Posterior vena cava (tissue), 2 donors: ENCODE measurements around the gene ZFYVE9. TPM values are rescaled to one million over a fixed set of nuclear protein-coding genes. Genes with fewer than 3 reads are reported as not detected.

Source experiments
- DNase-seq: peaks from one replicate; pipeline ENCODE4 v3.0.0-alpha.2; 2020; ENCODE audit warnings: low spot score
- intact Hi-C, 2 donors: fragments of 100-400 bp; cut with DNase I; formaldehyde crosslinking; loops; one replicate each; pipeline versions ENCODE4 v1.14.1 to v1.14.2; 2022 to 2023
- total RNA-seq, 2 donors: library from RNA; stranded (reverse); fragmentation: NEBNext Ultra II Directional; extraction: Animal tissue kit (Norgen Biotek cat#: 25700); gene quantifications; one replicate each; pipeline ENCODE4 v1.2.1, GENCODE V29; 2021
- donor health status: DM: yes; HTN: yes; CAD: no.
- donor health status: DM: yes; HTN: yes; CAD: no.

Gene ZFYVE9
- total RNA-seq, 2 donors from 2014 or later, result 19.0 to 19.8 TPM

DNA sequence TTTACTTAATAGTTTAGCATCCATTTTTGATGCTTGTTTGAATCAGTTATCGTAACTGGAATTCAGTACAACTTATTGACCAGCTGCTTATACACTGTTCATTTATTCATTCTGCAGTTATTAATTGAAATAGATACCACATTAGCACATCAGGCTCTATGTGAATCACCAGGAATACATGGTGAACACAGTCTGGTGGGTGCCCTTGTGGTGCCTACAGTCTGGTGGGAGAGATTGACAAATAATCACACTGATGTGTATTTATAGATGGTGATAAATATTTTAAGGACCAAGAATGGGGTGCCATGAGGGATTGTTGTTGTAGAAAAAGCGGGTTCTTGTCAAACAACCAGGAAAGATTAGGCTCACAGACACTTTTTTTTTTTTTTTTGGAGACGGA is 87.6 kb downstream of the ZFYVE9 start:
- intact Hi-C loops, result no loop called here
- DNase-seq, result no peak

DNA sequence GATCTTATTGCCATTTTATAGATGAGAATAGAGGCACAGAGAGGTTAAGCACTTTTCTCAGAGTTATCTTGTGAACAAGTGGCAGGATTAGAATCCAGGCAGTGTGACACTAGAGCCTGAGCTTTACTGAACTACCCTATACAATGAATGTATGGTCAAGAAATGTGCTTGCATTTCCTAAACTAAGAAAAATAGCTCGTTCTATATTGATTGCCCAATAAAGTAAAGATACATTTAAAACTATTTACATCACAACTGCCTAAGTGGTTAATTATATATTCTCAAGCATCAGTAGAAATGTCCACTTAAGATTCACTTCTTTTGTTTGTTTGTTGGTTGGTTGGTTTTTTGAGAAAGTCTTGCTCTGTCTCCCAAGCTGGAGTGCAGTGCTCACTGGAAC is 91.6 kb downstream of the ZFYVE9 start:
- intact Hi-C loops, result loop anchor here in 1 of 2 donors (10.0 kb wide), 1 partner anchor 69 kb away; no protein-coding TSS in a partner anchor
- DNase-seq, result no peak

DNA sequence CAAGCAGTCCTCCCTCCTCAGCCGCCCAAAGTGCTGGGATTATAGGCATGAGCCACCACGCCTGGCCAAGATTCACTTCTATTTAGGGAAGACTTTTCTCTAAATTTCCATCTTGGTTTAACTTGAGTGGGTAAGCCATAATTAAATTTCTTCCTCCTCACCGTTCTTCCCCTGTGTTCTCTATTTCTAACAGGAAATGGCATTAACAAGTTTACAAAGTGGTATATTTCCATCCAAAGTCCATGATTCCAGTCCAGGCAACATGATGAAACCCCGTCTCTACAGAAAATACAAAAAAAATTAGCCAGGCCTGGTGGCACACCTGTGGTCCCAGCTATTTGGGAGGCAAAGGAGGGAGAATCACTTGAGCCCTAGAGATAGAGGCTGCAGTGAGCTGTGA is 92.1 kb downstream of the ZFYVE9 start:
- intact Hi-C loops, result loop anchor here in 1 of 2 donors (10.0 kb wide), 1 partner anchor 69 kb away; no protein-coding TSS in a partner anchor
- DNase-seq, result no peak

DNA sequence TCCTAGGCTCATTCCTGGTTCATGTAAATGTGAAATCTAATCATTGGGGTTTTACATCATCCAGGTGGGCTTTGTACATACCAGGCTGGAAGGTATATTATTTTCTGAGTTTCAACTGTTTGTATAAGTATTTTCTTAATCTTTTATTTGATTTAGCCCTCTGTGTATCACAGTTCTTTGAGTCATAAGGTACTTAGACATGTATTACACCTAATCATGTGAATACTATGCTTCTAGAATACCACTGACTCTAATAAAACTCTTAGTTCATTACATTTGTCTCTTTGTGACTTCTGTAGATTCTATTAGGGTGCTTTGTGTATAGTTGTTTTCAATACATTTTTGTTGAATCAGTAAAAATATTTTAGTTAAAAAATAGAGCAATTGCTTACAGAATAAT is 92.8 kb downstream of the ZFYVE9 start:
- intact Hi-C loops, result loop anchor here in 1 of 2 donors (10.0 kb wide), 1 partner anchor 70 kb away; no protein-coding TSS in a partner anchor

DNA sequence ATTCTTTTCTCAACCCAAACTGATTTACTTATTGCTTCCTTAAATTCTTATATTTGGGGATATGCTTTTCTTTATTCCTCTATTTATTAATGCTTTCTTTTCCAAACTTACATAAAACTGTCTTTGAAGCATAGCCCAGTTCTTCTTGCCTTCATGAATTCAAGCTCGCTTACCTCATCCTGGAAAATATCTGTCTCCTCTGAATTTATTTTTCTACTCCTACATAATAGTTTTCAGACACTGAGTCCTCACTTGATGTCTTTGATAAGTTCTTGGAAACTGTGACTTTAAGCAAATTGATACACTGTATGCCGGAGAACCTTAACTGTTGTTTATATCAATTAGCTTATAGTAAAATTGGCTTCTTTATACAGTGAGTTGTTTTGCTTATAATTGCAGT is 93.8 kb downstream of the ZFYVE9 start:
- no peak for DNase-seq
- intact Hi-C loops, result loop anchor here in 1 of 2 donors (10.0 kb wide), 1 partner anchor 71 kb away; no protein-coding TSS in a partner anchor

More for the DNA sequence above, 92.8 kb downstream of the ZFYVE9 start:
- no peak for DNase-seq

DNA sequence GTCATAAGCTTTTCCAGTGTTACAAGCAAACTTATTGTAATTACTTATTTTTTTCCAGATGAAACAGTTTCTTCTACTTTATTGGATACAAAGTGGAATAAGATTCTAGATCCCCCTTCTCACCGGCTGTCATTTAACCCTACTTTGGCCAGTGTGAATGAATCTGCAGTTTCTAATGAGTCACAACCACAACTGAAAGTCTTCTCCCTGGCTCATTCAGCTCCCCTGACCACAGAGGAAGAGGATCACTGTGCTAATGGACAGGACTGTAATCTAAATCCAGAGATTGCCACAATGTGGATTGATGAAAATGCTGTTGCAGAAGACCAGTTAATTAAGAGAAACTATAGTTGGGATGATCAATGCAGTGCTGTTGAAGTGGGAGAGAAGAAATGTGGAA is 95.5 kb downstream of the ZFYVE9 start:
- intact Hi-C loops, result loop anchor here in 1 of 2 donors (10.0 kb wide), 1 partner anchor 73 kb away; no protein-coding TSS in a partner anchor

DNA sequence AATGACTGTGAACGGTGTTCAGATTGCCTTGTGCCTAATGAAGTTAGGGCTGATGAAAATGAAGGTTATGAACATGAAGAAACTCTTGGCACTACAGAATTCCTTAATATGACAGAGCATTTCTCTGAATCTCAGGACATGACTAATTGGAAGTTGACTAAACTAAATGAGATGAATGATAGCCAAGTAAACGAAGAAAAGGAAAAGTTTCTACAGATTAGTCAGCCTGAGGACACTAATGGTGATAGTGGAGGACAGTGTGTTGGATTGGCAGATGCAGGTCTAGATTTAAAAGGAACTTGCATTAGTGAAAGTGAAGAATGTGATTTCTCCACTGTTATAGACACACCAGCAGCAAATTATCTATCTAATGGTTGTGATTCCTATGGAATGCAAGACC is 96.6 kb downstream of the ZFYVE9 start:
- DNase-seq, result no peak
- intact Hi-C loops, result loop anchor here in 1 of 2 donors (10.0 kb wide), 1 partner anchor 74 kb away; no protein-coding TSS in a partner anchor

More for the DNA sequence above, 95.5 kb downstream of the ZFYVE9 start:
- DNase-seq, result no peak

DNA sequence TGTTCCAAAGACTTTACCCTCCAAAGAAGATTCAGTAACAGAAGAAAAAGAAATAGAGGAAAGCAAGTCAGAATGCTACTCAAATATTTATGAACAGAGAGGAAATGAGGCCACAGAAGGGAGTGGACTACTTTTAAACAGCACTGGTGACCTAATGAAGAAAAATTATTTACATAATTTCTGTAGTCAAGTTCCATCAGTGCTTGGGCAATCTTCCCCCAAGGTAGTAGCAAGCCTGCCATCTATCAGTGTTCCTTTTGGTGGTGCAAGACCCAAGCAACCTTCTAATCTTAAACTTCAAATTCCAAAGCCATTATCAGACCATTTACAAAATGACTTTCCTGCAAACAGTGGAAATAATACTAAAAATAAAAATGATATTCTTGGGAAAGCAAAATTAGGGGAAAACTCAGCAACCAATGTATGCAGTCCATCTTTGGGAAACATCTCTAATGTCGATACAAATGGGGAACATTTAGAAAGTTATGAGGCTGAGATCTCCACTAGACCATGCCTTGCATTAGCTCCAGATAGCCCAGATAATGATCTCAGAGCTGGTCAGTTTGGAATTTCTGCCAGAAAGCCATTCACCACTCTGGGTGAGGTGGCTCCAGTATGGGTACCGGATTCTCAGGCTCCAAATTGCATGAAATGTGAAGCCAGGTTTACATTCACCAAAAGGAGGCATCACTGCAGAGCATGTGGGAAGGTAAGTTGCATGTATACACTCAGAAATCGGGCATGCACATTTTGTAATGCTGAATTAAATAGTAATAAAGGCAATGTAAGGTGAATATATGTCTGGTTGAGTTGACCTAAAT is 97.2 kb downstream of the ZFYVE9 start:
- intact Hi-C loops, result loop anchor here in 1 of 2 donors (10.0 kb wide), 1 partner anchor 74 kb away; no protein-coding TSS in a partner anchor
- no peak for DNase-seq

DNA sequence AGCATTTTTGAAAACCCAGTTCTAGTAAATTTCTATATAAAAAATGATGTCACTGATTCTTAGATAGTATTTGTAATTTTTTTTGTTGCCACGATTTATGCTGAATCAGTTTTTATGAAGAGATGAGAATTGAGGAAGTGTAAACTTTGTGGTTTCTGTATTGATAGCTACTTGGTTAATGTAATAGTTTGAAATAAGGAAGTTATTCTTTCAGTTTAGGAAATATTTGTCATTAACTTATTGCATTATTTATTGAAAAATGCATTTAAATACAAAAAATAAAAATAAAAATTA is 97.8 kb downstream of the ZFYVE9 start:
- intact Hi-C loops, result loop anchor here in 1 of 2 donors (10.0 kb wide), 1 partner anchor 75 kb away; no protein-coding TSS in a partner anchor
- no peak for DNase-seq

DNA sequence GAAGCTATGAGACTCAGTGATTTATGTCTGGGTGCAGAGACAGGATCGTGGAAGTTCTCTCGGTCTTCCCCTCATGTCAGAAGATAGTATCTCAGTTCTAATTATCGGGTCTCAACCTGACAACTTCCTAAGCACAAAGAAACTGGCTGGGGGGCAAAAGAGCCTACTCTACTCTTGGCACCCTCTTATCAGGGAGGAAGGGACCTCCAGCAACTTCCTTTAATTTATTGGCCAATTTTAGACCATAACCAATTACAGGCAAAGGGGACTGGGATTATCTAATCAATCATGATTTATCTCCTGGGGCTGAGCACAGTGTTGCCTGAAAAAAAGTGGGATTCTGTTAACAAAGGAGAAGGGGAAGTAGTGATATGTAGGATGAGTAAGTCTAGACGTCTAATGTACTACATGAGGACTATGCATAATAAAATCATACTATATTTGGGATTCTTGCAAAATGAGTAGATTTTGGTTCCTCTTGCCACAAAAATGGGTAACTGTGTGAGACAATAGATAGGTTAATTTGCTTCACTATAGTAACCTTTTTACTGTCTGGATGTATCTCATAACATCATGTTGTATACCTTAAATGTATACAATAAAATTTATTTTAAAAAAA is 98.8 kb downstream of the ZFYVE9 start:
- intact Hi-C loops, result no loop called here
- no peak for DNase-seq

DNA sequence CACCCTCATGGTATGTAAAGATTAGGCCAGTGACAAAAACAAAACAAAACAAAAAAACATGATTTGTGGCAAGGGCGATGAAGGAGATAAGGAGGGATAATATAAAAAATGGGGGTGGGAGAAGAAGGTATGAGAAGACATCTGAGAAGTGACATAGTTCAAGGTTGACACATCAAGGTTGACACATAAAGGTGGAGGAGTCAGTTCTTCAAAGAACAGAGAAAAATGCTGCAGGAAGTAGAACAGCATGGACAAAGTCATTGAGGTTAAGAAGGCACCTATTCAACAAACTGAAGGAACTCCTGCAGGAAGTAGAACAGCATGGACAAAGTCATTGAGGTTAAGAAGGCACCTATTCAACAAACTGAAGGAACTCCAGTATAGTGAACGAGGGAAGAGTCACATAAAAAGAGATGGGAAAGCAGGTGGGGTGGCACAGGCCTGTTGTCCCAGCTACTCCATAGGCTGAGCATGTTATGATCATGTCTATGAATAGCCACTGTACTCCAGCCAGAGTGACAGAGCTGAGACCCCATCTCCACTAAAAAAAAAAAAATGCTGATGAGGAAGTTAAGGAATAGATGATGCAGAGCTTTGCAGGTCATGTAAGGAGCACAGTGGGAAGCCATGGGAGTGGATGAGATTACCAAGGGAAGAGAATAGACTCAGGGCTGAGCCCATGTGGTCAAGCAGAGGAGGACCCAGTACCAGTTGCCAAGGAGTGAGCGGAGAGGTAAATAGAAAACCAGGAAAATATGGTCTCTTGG is 101.5 kb downstream of the ZFYVE9 start:
- DNase-seq, result no peak
- intact Hi-C loops, result no loop called here

DNA sequence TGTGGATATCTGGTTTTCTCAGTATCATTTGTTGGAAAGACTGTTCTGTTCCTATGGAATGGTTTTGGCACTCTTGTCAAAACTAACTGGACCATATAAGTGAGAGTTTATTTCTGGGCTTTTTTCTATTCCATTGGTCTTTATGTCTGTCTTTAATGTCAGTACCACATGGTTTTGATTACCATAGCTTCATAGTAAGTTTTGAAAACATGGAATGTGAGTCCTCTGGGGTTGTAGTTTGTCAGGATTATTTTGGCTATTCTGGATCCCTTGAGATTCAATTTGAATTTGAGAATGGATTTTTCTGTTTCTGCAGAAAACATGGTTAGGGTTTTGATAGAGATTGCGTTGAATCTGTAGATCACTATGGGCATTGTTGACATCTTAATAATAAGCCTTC is 107.9 kb downstream of the ZFYVE9 start:
- no peak for DNase-seq
- intact Hi-C loops, result no loop called here

DNA sequence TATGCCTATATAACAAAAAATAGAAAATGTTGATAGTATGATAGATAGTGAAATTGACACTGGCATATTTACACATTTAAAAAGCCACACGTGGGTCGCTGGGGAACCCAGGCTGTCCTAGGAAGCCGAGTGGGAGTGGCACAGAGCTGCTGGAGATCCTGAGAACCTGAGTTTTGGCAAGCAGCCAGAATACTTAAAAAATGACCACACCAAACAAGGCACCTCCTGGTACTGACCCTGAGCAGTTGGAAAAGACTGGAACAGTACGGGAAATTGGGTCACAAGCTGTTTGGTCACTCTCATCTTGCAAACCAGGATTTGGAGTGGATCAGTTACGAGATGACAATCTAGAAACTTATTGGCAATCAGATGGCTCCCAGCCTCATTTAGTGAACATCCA is 111.5 kb downstream of the ZFYVE9 start:
- DNase-seq, result no peak
- intact Hi-C loops, result no loop called here

DNA sequence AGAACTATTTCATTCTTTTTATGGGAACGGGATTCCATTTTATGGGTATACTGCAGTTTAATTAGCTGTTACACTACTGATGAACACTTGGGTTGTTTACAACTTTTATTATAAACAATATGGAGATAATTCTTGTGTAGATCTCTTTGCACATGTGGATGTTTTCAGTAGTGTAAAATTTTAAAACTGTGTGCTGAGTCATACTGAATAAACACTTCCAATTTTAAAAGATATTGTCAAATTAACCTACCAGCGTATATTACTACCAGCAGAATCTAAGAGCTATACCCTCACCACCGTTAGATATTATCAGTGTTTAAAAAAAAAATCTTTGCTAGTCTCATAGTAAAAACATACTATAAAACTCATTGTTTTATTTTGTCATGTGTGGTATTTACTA is 118.0 kb downstream of the ZFYVE9 start:
- intact Hi-C loops, result no loop called here
- no peak for DNase-seq

DNA sequence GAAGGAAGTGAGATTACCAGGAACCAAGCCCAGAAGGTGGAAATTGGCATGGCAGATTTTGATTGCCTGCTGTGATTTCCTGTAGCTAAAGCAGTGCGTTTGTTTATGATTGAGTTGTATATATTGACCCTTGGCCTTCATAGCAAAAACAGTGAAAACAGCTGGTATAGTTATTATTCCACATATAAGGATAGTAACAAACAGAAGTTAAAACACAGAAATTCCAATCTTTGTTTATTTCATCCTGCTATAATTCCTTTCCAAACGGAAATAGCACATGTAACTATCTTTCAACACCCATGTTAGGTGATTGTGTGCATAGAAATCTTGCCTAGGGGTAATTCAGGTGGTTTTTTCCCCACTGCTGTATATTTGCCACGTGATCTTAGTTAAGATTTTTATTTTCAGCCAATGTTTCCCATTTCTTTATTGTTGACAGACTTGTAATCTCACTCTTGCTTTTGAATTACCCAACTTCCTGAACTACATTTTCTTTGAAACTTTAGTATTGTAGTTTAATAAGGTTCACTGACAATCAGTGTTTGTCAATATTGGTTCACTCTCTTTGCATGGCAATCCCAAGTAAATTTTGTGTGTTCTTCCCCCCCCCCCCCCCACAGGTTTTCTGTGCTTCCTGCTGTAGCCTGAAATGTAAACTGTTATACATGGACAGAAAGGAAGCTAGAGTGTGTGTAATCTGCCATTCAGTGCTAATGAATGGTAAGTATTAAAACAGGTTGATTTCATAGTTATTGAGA is 121.4 kb downstream of the ZFYVE9 start:
- intact Hi-C loops, result no loop called here

DNA sequence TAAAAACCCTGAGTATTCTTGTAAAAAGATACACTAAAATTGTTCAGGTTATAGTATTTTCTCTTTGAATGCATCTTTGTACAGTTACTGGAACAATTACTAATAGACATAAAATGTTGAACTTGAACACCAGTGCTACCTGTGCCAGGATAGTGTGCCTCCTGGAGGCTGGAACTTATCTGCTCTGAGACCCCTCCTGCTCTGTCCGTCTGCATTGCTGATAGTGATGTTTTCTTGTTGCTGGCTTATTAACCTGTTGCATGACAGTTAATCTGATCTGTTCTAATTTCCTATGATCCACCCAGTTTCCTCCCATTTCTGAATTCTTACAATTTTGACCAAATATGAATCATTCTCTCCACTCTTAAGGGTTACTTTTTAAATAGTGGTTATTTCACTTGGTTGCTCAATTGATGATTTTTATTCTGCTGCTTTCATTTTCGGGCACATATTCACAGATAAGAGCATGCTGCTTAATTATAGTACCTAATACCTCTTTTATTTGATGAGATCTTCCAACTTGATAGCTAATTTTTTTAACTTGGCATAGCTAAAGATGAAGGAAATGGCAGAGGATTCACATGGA is 122.7 kb downstream of the ZFYVE9 start:
- no peak for DNase-seq
- intact Hi-C loops, result no loop called here

More for the DNA sequence above, 121.4 kb downstream of the ZFYVE9 start:
- DNase-seq, result no peak

DNA sequence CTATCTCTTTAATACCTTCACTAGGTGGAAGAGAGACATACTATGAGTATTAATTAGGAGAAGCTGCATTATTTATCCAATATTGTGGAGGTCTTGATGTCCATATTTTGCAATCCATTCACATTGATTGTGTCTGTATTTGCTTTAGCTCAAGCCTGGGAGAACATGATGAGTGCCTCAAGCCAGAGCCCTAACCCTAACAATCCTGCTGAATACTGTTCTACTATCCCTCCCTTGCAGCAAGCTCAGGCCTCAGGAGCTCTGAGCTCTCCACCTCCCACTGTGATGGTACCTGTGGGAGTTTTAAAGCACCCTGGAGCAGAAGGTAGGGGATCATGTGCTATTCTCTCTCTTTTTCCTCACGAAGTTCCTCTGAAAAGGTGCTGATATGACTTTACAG is 124.6 kb downstream of the ZFYVE9 start:
- no peak for DNase-seq
- intact Hi-C loops, result no loop called here

DNA sequence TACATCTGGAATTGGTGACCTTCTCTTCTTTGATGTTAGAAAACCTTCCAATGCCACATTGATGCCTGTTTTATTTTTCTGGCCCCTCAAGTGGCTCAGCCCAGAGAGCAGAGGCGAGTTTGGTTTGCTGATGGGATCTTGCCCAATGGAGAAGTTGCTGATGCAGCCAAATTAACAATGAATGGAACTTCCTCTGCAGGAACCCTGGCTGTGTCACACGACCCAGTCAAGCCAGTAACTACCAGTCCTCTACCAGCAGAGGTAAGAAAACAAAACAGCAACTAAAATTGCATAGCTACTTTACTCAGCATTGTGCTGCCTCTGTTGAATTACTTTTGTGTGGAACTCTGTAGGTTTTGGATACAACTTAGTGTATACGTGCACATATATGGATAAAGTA is 126.5 kb downstream of the ZFYVE9 start:
- no peak for DNase-seq
- intact Hi-C loops, result no loop called here

DNA sequence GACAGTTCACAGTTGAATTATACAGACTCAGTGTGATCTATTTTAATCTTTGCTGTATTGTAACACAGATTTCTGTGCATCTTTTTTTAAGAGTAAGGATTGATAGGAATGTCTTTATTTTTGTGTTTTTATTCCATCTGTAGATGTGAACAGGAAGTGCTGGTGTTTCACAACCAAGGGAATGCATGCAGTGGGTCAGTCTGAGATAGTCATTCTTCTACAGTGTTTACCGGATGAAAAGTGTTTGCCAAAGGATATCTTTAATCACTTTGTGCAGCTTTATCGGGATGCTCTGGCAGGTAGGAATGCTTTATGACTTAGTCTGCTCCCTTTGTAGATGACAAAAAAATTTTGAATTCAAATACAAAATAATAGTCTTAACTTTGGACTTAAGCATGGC is 139.6 kb downstream of the ZFYVE9 start:
- intact Hi-C loops, result no loop called here
- DNase-seq, result no peak
